Neural progenitor cell (in vitro differentiated cells): ENCODE measurements around the gene TMCC3. TPM values are rescaled to one million over a fixed set of nuclear protein-coding genes. Genes with fewer than 3 reads are reported as not detected.

Experiments used
- DNase-seq: peaks from one replicate; pipeline ENCODE4 v3.0.0-alpha.2; 2016; ENCODE audit warnings: low spot score
- H2AFZ ChIP-seq: fragments of 200-600 bp; sonication (generic); replicated peaks from 2 replicates; pipeline ENCODE4 v1.6.1; 2016; ENCODE audit warnings: antibody characterized with exemption
- H3F3A ChIP-seq: fragments of 200-600 bp; sonication (generic); 2 replicates; pipeline ENCODE4 v1.6.1; 2016; ENCODE audit warnings: antibody characterized with exemption, low read depth
- H3K27ac ChIP-seq: fragments of 200-600 bp; sonication (generic); 2 replicates; pipeline ENCODE4 v1.5.1; 2016; ENCODE audit warnings: mild to moderate bottlenecking
- H3K27me3 ChIP-seq: fragments of 200-600 bp; sonication (generic); 2 replicates; pipeline ENCODE4 v1.6.1; 2016; ENCODE audit warnings: mild to moderate bottlenecking, moderate library complexity
- H3K36me3 ChIP-seq: fragments of 200-600 bp; sonication (generic); 2 replicates; pipeline ENCODE4 v1.5.1; 2016
- H3K4me1 ChIP-seq: fragments of 200-600 bp; sonication (generic); 2 replicates; pipeline ENCODE4 v1.6.1; 2016; ENCODE audit warnings: mixed run types
- H3K4me2 ChIP-seq: fragments of 200-600 bp; sonication (generic); 2 replicates; pipeline ENCODE4 v1.6.1; 2016
- H3K4me3 ChIP-seq: fragments of 200-600 bp; sonication (generic); 2 replicates; pipeline ENCODE4 v1.5.1; 2016
- H3K79me2 ChIP-seq: fragments of 200-600 bp; sonication (generic); 2 replicates; pipeline ENCODE4 v1.6.1; 2016; ENCODE audit warnings: low read depth
- H3K9ac ChIP-seq: fragments of 200-600 bp; sonication (generic); 2 replicates; pipeline ENCODE4 v1.6.1; 2016
- H3K9me3 ChIP-seq: fragments of 200-600 bp; sonication (generic); 2 replicates; pipeline ENCODE4 v1.5.1; 2016; ENCODE audit warnings: low read depth
- H4K20me1 ChIP-seq: fragments of 200-600 bp; sonication (generic); 2 replicates; pipeline ENCODE4 v1.6.1; 2016; ENCODE audit warnings: low read depth
- H3K27ac Mint-ChIP-seq: 3 replicates; pipeline ENCODE4 v1.8.0; 2021; ENCODE audit warnings: mixed read lengths
- H3K27me3 Mint-ChIP-seq: 2 replicates; pipeline ENCODE4 v1.8.0; 2022; ENCODE audit warnings: low read depth, mild to moderate bottlenecking, inconsistent platforms, moderate library complexity, mixed read lengths; ENCODE audit not compliant: insufficient read depth
- H3K36me3 Mint-ChIP-seq: 3 replicates; pipeline ENCODE4 v1.8.0; 2021; ENCODE audit warnings: mixed read lengths
- H3K4me1 Mint-ChIP-seq: 3 replicates; pipeline ENCODE4 v1.8.0; 2021; ENCODE audit warnings: mixed read lengths
- H3K4me3 Mint-ChIP-seq: 3 replicates; pipeline ENCODE4 v1.8.0; 2021; ENCODE audit warnings: mild to moderate bottlenecking, moderate library complexity, mixed read lengths
- H3K9me3 Mint-ChIP-seq: 3 replicates; pipeline ENCODE4 v1.8.0; 2020; ENCODE audit warnings: mixed read lengths
- CTCF ChIP-seq: fragments of 200-600 bp; sonication (generic); IDR thresholded peaks from 2 replicates; pipeline ENCODE4 v1.5.1; 2017; ENCODE audit warnings: antibody characterized with exemption, mild to moderate bottlenecking
- EZH2 ChIP-seq: fragments of 200-600 bp; sonication (generic); IDR thresholded peaks from 2 replicates; pipeline ENCODE4 v1.6.1; 2017; ENCODE audit warnings: antibody characterized with exemption, mild to moderate bottlenecking, moderate library complexity
- EZH2phosphoT487 ChIP-seq: fragments of 200-600 bp; sonication (generic); IDR thresholded peaks from 2 replicates; pipeline ENCODE4 v1.6.1; 2017; ENCODE audit warnings: antibody characterized with exemption
- total RNA-seq: library from RNA; depleted of rRNA; stranded (reverse); fragments of >200 nt; gene quantifications from 2 replicates; pipeline ENCODE4 v1.2.3, GENCODE V29; 2015; ENCODE audit warnings: low replicate concordance

Gene TMCC3
- total RNA-seq, 1 donor from 2014 or later = 9.5 TPM

- no peak overlapping the region for H3K4me2 ChIP-seq
- no peaks in the 10 kb centered on the region for H3K9me3 ChIP-seq
- no peaks in the 10 kb centered on the region for H3K79me2 ChIP-seq
- Mint-ChIP-seq H3K36me3 (peaks cover 3% of the 10 kb centered on the region), H3K27me3 (peaks cover 8% of the 10 kb centered on the region), H3K4me1 (peaks cover 2% of the 10 kb centered on the region), H3K9me3 (peaks cover 20% of the 10 kb centered on the region), H3K4me3 (no peak overlapping the region), H3K27ac (peak overlapping the region; percentile 15)
- no peak overlapping the region for H3K9ac ChIP-seq
- no peak overlapping the region for H3K27ac ChIP-seq
- no peaks in the 10 kb centered on the region for H3F3A ChIP-seq
- no peak overlapping the region for H3K4me3 ChIP-seq
- no peaks in the 10 kb centered on the region for H3K36me3 ChIP-seq
- TF ChIP-seq CTCF (peak; percentile 81), EZH2 (no peak), EZH2phosphoT487 (no peak)
- no peaks in the 10 kb centered on the region for H3K4me1 ChIP-seq
- H4K20me1 ChIP-seq = no peaks in the 10 kb centered on the region
- DNase-seq = peak; percentile 82
- no peaks in the 10 kb centered on the region for H3K27me3 ChIP-seq
- H2AFZ ChIP-seq = no peak overlapping the region
These were observed 104.2 kb downstream of the TMCC3 start for GRCh38 chr12:94545935-94546771.

GRCh38 chr12:94544355-94544754, 106.0 kb downstream of the TMCC3 start:
- peaks cover 2% of the 10 kb centered on the region for H3K4me1 Mint-ChIP-seq
- H3K36me3 Mint-ChIP-seq = peaks cover 3% of the 10 kb centered on the region
- Histone ChIP-seq H2AFZ (no peak overlapping the region), H3K9ac (no peak overlapping the region), H3K27me3 (no peaks in the 10 kb centered on the region), H4K20me1 (no peaks in the 10 kb centered on the region), H3K9me3 (no peaks in the 10 kb centered on the region), H3K27ac (no peak overlapping the region), H3F3A (no peaks in the 10 kb centered on the region), H3K4me2 (no peak overlapping the region), H3K4me3 (no peak overlapping the region), H3K36me3 (no peaks in the 10 kb centered on the region), H3K79me2 (no peaks in the 10 kb centered on the region), H3K4me1 (no peaks in the 10 kb centered on the region)
- H3K27me3 Mint-ChIP-seq = peaks cover 8% of the 10 kb centered on the region
- H3K27ac Mint-ChIP-seq = no peak overlapping the region
- DNase-seq = no peak
- TF ChIP-seq EZH2 (no peak), EZH2phosphoT487 (no peak), CTCF (no peak)
- peaks cover 19% of the 10 kb centered on the region for H3K9me3 Mint-ChIP-seq
- no peak overlapping the region for H3K4me3 Mint-ChIP-seq

GRCh38 chr12:94538318-94538717, 112.0 kb downstream of the TMCC3 start:
- H3K36me3 Mint-ChIP-seq = no peaks in the 10 kb centered on the region
- Histone ChIP-seq H3F3A (peaks cover 8% of the 10 kb centered on the region), H3K4me3 (no peak overlapping the region), H3K4me1 (peaks cover 23% of the 10 kb centered on the region), H3K27me3 (no peaks in the 10 kb centered on the region), H3K79me2 (no peaks in the 10 kb centered on the region), H3K4me2 (no peak overlapping the region), H3K9me3 (no peaks in the 10 kb centered on the region), H3K9ac (no peak overlapping the region), H4K20me1 (no peaks in the 10 kb centered on the region), H2AFZ (no peak overlapping the region), H3K27ac (no peak overlapping the region), H3K36me3 (no peaks in the 10 kb centered on the region)
- no peak for DNase-seq
- no peak for TF ChIP-seq CTCF
- TF ChIP-seq EZH2phosphoT487 = no peak
- no peak for TF ChIP-seq EZH2
- H3K4me3 Mint-ChIP-seq = no peak overlapping the region
- peaks cover 19% of the 10 kb centered on the region for H3K27me3 Mint-ChIP-seq
- H3K4me1 Mint-ChIP-seq = peaks cover 30% of the 10 kb centered on the region
- no peaks in the 10 kb centered on the region for H3K9me3 Mint-ChIP-seq
- no peak overlapping the region for H3K27ac Mint-ChIP-seq
